ENCODE data around the gene SESN1. TPM values are rescaled to one million over a fixed set of nuclear protein-coding genes. Genes with fewer than 3 reads are reported as not detected.

Gene SESN1
- total and polyA plus RNA-seq, 9 of the 15 experiments (the other 6 are each of a cell fraction or from before 2014, with no cell fraction given) = 3.1 to 13.0 (median 7.4) TPM

- in situ Hi-C loops (cut with MboI) = no loop called here
- Histone ChIP-seq H4K20me1 (replicated peaks; ENCODE audit: control insufficient read depth, insufficient read depth, low read length) (no peaks in the 10 kb centered on the region), H2AFZ (ENCODE audit: low read depth, low read length) (no peak overlapping the region), H3K79me2 (ENCODE audit: control insufficient read depth, insufficient read depth, low read length) (no peaks in the 10 kb centered on the region), H3K4me1 (replicated peaks in 1 of 2; ENCODE audit: control insufficient read depth in 2 of 2, insufficient read depth in 2 of 2, low read length in 2 of 2) (no peaks in the 10 kb centered on the region), H3K9me1 (ENCODE audit: control insufficient read depth, insufficient read depth, low read length) (no peaks in the 10 kb centered on the region), H3K36me3 (ENCODE audit: control insufficient read depth, insufficient read depth, low read length) (no peaks in the 10 kb centered on the region), H3K4me2 (ENCODE audit: insufficient read depth, low read length) (no peak overlapping the region), H3K27ac (ENCODE audit: extremely low read depth, low read depth, low read length) (no peak overlapping the region), H3K27me3 (ENCODE audit: control insufficient read depth in 2 of 2, insufficient read depth in 2 of 2, low read length in 2 of 2) (no peaks in the 10 kb centered on the region), H3K9me3 (replicated peaks; ENCODE audit: control insufficient read depth, insufficient read depth, low read depth, low read length) (no peaks in the 10 kb centered on the region), H3K9ac (ENCODE audit: insufficient read depth in 1 of 2, low read depth in 2 of 2, low read length in 2 of 2) (no peak overlapping the region), H3K4me3 (no peak overlapping the region)
- BruUV-seq (replicated peaks) = no TSS peak
- WGBS (ENCODE audit: insufficient coverage, low coverage, missing lambda C conversion rate) = 10% methylated on average over 1 of the region's 1 CpG
- DNase-seq (ENCODE audit: extremely low read depth in 1 of 4, low spot score in 3 of 4) (no peak), ATAC-seq (no peak), FAIRE-seq (no peak)
- intact Hi-C loops (cut with micrococcal nuclease) = no loop called here
- TF ChIP-seq ATF6 (CRISPR knock-in tag; IDR thresholded peaks at IDR 0.05) (no peak), ZBTB9 (CRISPR knock-in tag; IDR thresholded peaks at IDR 0.05) (no peak), ZNF699 (CRISPR knock-in tag; IDR thresholded peaks at IDR 0.05; ENCODE audit: insufficient replicate concordance) (no peak), MXI1 (IDR thresholded peaks at IDR 0.05; ENCODE audit: low read depth, low read length) (no peak), BMI1 (IDR thresholded peaks at IDR 0.05; ENCODE audit: low read length) (no peak)
- POLR2A ChIA-PET = interaction anchor here (0.9 to 1.3 kb wide), 3 partner anchors 11 to 111 kb away, joined by 3 to 5 read pairs (median 4); no protein-coding TSS in a partner anchor
- CTCF ChIA-PET (ENCODE audit: low intra/inter-chr PET ratio) = no interaction called here
Measured at GRCh38 chr6:109034526-109034925, 60.1 kb downstream of the SESN1 start.
